Activated T-helper 9 cell treated with anti-CD3 and anti-CD28 coated beads, Interleukin-2, amount 50 U/mL, for 16 hours (primary cell): ENCODE results near the gene ERH.
A peak's percentile ranks its signal among the peaks of the same experiment; 100 is the strongest.
"Not testable (repeated sequence)": the region's sequence is repeated elsewhere in the genome, so short reads cannot be mapped to it uniquely, and the experiment has no call there.

Experiments
- DNase-seq: peaks from one replicate; pipeline ENCODE4 v3.0.0-alpha.2; 2020; ENCODE audit warnings: low read depth

Gene ERH

DNA sequence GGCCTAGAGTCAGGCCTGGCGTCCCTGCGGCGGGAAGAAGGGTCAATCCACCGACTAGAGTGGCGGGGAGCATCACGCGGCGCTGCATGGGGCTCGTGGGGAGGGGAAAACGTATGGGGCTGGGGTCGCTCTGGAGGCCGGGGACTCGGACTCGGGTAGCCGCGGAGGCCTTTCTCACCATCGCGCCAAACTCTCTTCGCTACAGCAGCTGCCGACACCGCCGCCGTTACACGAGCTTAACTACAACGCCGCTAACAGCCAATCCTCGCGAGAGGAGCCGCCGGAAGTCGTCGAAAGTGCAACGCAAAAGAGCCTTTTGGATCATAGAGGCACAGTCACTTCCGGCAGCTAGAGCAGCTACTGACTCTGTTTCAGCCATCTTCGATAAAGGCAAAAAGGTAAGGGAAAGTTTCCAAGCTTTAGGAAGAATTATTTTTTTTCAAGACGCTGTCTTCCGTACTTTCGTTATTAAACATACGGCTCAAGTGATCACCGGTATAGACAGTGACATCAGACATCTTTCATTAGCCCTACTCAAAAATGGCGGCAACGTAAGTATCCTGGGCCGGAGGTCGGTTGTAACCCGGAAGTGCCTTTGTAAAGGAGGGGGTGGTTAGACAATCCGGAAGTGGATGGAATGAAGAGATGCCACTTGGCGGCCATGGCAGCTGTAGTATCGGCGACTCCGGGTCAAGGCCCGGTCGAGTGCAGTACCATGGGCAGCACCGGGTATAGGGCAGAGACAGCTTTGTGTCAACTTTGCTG, at the start of gene ERH, which contains the start of gene SLC39A9:
Gene ERH (minus strand): TSS at position 247 of the 765 bp plus-strand sequence. CDS start 66 bp downstream, at position 181.
Gene SLC39A9 (plus strand): TSS at position 640 of the 765 bp plus-strand sequence. CDS start 678 bp downstream, outside the sequence.
- peak; percentile 89 for DNase-seq

DNA sequence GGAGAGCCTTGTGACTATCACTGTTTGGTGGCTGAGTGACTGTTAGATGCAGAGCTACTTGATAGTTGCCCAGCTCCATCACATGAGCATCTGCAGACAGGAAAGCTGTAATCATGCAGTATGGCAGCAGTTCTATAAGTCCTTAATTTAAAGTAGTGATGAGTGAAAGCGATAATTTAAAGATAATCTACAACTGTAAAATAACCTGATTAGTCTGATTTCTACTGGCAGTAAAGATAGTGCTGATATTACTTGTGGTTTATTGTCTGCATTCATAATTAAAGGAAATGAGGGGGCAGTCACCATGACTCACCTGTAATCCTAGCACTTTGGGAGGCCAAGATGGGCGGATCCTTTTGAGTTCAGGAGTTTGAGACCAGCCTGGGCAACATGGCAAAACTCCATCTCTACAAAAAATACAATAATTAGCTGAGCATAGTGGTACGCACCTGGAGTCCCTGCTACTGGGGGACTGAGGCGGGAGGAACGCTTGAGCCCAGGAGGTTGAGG, 45.3 kb upstream of the ERH start:
- no peak for DNase-seq

DNA sequence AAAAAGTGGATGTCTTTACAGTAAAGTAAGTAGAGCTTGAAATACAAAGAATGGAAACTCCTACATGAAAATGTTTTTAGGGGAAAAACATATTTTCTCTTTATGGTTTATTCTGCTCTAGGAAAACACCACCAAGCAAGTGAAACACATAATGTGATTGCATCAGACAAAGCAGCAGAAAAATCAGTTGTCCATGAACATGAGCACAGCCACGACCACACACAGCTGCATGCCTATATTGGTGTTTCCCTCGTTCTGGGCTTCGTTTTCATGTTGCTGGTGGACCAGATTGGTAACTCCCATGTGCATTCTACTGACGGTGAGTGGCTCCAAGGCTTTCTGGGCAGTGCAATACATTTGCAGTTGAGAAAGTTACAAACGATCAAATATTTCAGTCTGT, 43.8 kb upstream of the ERH start:
- DNase-seq: no peak

DNA sequence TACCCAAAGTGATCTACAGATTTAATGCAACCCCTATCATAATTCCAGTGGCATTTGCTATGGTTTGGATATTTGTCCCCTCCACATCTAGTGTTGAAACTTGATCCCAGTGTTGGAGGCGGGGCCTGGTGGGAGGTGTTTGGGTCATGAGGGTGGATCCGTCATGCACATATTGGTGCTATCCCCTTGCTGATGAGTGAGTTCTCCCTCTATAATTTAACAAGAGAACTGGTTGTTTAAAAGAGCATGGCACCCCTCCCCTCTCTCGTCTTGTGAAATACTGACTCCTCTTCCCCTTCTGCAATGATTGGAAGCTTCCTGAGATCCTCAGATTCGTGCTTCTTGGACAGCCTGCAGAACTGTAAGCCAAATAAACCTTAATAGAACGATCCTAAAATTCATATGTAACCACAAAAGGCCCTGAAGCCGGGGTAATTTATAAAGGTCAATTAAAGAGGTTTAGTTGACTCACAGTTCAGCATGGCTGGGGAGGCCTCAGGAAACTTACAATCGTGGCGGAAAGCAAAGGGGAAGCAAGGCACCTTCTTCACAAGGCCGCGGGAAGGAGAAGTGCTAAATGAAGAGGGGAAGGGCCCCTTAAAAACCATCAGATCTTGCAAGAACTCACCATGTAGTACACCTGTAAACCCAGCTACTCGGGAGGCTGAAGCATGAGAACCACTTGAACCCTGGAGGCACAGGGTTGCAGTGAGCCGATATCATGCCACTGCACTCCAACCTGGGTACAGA, 41.6 kb upstream of the ERH start:
- no peak for DNase-seq

DNA sequence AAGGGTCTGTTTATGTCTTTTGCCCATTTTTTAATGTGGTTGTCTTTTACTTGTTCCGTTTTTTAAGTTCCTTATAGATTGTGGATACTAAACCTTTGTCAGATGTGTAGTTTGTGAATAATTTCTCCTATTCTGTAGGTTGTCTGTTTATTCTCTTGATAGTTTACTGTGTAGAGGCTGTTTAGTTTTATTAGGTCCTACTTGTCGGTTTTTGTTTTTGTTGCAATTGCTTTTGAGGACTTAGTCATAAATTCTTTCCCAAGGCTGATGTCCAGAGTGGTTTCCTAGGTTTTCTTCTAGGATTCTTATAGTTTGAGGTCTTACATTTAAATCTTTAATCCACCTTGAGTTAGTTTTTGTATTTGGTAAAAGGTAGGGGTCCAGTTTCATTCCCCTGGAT, 34.3 kb upstream of the ERH start:
- DNase-seq: no peak

DNA sequence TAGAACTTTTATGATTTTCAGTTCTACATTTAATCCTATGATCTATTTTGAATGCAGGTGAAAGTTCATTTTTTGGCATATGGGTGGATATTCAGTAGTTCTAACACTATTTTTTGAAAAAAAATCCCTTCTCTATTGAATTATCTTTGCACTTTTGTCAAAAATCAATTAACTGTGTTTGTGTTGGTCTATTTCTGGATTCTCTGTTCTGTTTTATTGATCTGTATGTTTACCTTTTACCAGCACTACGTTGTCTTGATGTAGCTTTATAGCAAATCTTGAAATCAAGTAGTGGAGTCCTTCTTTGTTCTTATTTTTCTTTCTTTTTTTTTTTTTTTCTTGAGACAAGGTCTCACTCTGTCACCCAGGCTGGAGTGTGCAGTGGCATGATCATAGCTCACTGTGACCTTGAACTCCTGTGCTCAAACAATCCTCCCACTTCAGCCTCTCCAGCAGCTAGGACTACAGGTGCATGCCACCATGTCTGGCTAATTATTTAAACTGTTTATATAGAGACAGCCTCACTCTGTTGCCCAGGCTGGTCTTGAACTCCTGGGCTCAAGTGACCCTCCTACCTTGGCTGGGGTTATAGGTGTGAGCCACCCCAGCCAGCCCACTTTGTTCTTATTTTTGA, 32.3 kb upstream of the ERH start:
- DNase-seq: no peak

DNA sequence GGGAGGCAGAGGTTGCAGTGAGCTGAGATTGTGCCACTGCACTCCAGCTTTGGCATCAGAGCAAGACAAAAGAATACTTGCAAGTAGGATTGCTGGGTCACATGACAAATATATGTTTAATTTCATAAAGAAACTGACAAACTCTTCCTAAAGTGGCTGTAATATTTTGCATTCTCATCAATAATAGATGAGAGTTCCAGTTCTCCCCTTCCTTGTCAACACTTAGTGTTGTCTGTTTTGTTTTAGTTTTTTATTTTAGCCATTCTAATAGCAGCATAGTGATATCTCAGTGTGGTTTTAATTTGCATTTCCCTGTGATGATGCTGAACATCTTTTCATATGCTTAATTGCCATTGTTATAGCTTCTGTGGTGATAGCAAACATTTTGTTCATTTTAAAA, 31.5 kb upstream of the ERH start:
- no peak for DNase-seq

DNA sequence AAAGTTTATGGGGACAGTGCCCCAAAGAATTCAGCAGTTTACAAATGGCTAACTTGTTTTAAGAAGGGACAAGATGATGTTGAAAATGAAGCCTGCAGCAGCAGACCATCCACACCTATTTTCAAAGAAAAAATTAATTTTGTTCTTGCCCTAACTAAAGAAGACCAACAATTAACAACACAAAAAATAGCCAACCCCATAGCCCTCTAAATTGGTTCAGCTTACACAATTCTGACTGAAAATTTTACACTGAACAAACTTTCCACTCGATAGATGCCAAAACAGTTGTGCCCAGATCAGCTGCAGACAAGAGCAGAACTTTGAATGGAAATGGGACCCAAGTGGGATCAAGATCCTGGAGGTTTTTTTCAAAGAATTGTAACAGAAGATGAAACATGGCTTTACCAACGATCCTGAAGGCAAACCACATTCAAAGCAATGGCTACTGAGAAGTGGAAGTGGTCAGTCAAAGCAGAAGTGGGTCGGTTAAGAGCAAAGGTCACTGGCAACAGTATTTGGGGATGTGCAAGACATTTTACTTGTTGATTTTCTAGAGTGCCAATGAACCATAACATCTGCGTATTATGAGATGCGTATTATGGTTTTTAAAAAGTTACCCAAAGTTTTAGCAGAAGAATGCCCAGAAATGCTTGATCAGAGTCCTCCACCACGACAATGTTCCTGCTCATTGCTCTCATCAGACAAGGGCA, 30.3 kb upstream of the ERH start:
- no peak for DNase-seq

DNA sequence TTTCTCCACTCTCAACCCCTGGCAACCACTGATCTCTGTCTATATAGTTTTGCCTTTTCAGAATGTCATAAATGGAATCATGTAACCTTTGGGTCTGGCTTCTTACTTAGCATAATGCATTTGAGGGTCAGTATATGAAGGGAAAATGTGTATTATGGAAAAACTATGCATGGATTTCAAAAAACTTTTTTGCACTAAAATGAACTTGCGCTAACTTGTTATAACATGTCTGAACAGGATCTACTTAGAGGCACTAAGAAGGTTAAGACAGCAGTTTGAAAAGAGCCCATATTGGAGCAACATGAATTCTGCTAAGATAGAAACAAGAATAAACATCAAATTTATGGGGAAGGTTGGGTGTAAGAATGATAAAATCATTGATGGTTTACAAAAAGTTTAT, 29.5 kb upstream of the ERH start:
- DNase-seq: no peak

DNA sequence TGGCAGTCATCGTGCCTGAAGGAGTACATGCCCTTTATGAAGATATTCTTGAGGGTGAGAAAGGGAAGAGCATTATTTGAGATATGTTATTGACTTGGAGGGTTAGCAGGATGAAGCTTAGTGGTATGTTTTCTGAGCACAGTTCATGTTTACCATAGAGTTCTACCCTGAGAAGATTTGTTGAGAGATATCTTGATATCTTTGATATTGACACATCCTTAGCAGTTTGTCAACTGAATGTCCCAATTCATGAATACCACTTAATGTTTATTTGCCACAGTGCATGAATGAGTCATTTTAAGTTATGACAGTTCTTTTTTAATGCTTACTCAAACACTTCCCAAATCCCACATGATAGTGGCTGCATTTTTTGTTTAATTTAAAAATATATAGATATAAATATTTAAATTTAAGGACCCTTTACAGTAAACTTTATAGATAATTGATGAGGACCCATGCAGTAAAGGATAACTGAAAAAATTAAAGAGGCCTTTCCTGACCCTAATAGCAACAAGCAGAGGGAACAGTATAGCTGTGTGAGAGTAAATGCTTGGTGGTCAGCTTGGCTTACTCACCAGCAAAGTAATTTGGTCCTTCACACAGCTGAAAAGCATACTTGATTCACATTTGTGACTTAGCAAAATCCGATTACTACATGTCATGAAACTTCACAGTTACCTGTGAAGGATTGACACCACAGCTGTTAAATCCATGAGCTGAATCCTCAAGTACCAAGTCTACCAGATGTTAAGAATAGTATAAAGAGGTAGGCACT, 26.2 kb upstream of the ERH start:
- no peak for DNase-seq

DNA sequence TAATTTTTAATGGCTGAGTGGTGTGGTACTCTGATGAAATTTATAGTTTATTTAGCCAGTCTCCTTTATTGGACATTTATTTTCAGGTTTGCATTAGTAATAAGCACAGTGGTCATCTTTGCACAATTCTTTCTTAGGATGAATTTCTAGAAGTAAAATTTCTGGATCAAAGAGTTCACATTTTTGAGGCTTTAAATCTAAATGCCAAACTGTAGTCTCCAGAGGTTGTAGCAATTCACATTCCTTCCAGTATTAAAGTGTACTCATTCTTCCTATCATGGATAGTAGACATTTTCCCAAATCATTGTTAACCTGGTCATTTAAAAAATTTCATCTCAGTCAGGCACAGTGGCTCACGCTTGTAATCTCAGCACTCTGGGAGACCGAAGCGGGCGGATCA, 25.2 kb upstream of the ERH start:
- no peak for DNase-seq

DNA sequence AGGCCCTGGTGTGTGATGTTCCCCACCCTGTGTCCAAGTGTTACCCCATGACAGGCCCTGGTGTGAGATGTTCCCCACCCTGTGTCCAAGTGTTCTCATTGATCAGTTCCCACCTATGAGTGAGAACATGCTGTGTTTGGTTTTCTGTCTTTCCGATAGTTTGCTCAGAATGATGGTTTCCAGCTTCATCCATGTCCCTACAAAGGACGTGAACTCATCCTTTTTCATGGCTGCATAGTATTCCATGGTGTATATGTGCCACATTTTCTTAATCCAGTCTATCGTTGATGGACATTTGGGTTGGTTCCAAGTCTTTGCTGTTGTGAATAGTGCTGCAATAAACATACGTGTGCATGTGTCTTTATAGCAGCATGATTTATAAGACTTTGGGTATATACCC, 18.0 kb upstream of the ERH start:
- not testable (repeated sequence) for DNase-seq

DNA sequence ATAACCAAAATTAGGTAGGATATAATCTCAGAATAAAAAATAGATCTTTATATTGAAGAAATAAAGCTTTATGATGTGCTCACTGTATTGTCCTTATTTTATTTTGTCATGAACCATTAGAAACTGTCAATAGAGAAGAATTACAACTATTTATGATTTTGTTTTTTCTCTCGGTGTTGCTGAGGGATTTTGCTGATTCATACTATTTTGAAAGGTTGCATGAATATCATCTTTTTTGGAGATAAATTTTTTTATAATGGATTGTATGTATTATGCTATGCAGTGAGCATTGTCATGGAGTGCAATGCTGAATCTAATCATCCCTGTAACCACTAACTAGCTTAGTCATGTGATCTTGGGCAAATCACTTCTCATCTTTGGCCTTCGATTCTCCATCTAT, 15.4 kb upstream of the ERH start:
- no peak for DNase-seq

DNA sequence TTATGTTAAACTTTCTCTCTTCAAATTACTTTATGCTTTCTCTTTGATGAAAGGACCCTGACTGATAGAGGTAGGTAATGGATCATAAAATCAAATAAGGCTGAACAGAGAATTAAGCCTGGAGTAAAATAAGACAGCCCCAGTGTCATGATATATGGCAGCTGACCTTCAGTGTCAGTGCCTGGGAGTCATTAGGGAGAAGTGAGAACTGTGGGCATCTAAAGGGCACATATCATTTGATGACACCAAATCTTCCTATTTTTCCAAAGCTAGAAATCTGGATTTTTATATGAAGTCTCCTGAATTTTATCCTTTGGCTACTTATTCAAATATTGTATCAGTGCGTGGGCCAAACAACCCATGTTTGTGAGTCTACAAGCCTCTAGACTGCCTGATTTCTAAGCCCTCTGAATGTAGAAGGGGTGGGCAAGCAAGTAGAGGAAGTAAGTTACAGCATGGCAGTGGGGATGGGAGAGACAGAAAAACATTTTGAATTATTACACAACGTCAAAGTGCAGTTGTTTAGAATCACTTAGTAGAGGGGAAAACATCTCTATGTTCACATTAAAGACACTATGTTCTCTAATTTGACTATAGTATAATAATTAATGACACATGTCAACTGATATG, 10.3 kb upstream of the ERH start:
- DNase-seq: no peak

DNA sequence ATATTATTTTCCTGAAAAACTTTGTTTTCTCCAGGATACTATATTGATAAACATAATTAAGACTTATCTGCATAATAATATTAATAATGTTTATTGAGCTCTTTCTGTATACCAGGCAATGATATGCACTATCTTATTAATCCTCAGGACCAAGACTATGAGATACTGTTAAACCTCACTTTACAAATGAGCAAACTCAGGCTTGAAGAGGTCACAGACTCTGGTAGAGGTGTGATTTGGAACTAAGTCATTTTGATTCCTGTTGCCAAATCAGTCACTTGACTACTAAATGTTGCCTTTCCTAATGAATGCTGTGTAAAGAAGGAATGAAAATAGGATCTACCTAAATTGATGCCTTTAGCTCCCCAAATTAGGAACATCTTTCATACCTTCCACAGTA, 7.7 kb upstream of the ERH start:
- DNase-seq: no peak

DNA sequence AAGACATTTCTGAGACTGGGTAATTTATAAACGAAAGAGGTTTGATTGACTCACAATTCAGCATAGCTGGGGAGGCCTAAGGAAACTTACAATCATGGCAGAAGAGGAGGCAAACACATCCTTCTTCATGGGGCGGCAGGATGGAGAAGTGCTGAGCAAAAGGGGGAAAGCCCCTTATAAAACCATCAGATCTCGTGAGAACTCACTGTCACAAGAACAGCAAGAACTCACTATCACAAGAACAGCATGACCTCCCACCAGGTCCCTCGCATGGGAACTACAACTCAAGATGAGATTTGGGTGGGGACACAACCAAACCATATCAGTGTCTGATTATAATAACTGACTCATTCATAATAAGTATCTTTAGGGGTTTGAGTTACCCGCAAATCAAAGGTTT, 6.8 kb upstream of the ERH start:
- DNase-seq: no peak

DNA sequence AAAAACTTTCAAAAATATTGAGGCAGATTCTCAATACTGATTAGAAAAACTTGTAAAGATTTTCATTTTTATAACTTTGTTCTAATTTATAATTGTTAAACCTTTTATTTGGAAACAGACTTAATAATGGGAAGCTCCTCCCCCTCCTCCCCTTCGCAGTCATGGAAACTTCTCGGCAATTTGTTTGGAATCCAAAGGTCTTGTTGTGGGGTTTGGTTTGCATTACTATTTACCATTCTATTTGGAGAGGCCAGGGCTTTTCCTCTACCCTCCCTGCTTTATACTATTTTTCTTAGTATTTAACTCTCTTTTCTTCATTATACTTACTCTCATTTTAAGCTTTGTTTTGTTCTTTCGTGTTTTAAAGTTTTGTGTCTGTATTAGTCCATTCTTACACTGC, 6.4 kb upstream of the ERH start:
- no peak for DNase-seq

DNA sequence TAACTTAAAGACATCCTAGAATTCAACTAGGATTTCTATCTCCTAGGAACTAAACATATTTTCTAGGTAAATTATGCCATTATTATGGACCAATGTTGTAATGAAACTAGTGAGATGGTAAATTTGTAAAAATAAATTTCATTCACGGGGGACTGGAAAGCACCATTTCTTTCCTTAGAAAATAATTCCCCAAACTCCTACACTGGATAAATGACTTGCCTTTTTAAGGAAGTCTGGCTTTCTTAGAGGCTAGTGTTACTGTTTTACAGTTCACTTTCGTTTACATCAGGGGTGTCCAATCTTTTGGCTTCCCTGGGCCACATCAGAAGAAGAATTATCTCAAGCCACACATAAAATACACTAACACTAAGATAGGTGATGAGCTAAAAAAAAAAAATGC, 3.7 kb upstream of the ERH start:
- no peak for DNase-seq

DNA sequence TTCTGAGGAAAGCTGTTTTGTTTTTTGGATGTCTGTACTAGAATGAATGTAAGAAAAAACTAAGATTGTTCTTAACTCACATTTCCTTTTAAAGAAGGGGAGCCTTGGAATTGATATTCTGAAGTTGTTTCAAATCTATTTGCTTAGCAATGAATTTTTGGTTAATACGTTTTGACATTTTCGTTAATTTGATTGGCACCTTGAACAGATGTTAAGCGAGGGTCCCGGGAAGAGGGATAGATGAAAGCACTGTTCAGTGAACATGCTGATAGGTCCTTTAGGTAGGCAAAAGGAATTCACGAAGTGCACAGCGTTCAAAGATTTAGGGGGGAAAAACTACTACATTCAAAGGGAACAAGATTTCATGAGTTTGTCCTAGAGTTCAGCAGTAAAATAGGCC, 2.1 kb upstream of the ERH start:
- DNase-seq: no peak

DNA sequence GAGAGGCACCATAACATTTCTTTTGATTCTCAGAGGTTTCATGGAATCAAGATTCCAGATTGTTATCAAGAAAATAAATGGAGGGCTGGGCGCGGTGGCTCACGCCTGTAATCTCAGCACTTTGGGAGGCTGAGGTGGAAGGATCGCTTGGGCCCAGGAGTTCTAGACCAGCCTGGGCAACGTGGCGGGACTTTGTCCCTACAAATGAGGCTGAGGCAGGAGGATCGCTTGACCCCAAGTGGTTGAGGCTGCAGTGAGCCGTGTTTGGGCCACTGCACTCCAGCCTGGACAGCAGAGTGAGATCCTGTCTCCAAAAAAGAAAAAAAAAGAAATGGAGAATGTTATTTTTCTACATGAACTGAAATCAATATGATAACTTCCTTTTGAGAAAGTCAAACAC, 1.7 kb upstream of the ERH start:
- no peak for DNase-seq

DNA sequence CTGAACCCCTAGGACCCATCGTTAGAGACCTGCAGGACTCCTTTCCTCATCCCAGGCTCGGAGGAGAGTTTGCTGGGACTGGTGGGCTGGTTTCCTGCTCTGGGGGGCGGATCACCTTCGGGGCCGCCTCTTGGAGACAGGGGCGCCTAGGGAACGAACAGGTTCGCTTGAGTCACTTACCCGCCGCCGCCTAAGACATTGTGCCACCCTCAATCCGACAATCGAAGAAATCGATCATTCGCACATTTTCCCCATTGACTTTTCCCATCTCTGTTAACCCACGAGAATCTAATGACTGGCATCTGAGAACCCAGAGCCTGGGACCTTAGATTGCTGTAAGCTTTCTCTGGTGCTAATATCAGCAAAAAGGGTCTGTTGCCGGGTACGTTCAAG, 715 bp upstream of the ERH start:
- DNase-seq: no peak
